ENCODE results near the gene NR6A1.

NR6A1 gene

GRCh38 chr9:124771021-124771866 lies at the start of gene NR6A1:
TSS of gene NR6A1 (minus strand) at chr9:124771311.
- peak; percentile 92 to 96 for DNase-seq

GRCh38 chr9:124818431-124819281 lies 47.5 kb upstream of the NR6A1 start:
- no peak for DNase-seq

DNA sequence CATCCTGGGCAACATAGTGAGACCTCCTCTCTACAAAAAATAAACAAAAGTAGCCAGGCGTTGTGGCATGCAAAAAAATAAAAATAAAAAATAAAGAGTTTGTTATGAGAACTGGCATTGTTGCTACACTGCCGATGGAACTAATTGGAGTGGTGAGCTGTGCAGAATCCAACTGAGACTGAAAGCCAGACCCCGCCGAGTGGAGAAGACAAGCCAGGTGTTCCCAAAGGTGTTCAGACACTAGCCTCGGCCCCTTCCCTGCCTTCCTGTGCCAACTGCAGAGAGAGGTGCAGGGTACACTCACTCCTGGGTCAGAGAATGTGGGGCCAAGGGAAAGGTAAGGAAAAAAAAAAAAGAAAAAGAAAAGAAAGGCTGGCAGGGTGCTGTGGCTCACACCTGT lies 44.5 kb upstream of the NR6A1 start:
- no peak for DNase-seq

DNA sequence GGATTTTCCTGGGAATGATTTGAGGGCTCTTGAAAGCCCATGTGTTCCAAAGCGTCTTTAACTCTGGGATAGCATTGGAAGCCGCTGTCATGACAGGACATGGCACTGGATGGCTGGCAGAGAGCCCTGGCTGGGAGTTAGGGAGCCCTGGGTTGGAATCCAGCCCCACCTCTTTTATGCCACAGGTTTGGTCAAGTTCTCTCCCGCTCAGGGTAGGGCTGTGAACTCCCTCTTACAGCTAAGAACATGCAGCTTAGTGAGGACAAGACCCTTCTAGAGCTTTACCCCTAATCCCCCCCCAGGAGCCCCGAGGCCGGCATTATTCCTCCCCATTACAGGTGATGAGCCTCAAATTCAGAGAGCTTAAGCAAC lies 43.0 kb upstream of the NR6A1 start:
- DNase-seq = no peak

- no peak for DNase-seq
Observed at GRCh38 chr9:124813501-124814163, 42.5 kb upstream of the NR6A1 start.

GRCh38 chr9:124813041-124813440 lies 41.9 kb upstream of the NR6A1 start:
- DNase-seq = no peak

GRCh38 chr9:124812441-124812876 lies 41.3 kb upstream of the NR6A1 start:
- no peak for DNase-seq

DNA sequence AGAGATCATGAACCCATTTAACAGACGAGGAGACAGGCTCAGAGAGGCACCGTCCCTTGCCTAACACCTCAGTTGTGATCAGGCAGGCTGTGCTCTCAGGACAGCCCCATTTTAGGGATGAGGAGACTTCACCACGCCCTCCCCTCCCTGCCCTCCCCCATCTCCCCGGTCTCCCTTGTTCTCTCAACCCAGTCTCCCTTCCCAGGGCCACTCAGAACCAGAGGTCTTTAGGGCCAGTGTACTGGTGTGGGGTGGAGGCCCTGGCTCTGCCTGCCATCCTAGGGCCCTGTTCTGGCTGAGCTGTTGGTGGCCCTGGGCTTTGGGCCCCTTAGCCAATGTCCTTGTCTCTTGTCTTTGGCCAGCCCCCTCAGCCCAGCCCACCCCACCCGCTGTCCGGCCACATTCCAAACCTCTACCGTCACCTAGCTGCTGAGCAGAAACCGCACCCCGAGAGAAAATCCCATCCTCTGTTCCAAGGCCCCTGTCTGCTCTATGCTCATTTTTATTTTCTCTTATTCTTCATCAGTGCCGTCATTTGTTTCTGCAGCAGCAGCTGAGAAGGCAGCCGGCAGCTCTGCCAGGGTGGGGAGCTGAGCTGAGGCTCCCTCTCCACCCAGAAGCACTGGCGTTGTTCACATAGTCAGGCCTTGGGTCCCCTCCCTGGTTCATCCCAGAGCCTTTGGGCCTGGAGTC lies 39.7 kb upstream of the NR6A1 start:
- no peak for DNase-seq

GRCh38 chr9:124809741-124810500 lies 38.8 kb upstream of the NR6A1 start:
- no peak for DNase-seq

GRCh38 chr9:124809211-124809610 lies 38.1 kb upstream of the NR6A1 start:
- no peak for DNase-seq

DNA sequence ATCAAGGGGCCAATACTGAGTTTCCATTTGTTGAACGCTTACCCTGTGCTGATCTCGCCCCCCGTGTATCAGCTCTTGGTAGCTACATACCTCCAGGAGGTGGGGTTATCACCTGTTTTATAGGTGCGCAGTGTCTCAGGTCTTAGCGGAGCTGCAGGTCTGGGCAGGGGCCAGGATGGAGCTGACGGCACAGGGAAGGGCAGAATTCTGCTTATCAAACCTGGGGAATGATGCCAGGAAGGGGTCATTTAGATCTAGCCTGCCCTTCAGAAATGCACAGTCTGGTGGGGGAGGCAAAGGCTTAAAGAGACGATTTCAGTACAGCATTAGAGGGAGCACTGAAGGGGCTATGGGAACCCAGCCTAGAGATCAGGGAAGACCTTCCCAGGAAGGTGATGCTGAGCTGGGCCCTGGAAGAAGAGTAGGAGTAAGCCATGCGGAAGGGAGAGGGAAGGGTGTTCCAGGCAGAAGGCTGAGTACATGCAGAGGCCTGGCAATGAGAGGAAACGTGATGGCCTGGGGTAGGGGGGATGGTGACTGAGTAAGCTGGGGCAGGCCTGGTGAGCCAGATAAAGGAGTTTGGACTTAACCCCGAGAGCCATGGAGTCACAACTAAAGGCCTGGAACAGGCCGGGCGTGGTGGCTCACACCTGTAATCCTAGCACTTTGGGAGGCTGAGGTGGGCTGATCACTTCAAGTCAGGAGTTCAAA lies 37.3 kb upstream of the NR6A1 start:
- no peak for DNase-seq

- no peak for DNase-seq
Observed at GRCh38 chr9:124805186-124805585, 34.1 kb upstream of the NR6A1 start.

- no peak for DNase-seq
Observed at GRCh38 chr9:124803911-124804310, 32.8 kb upstream of the NR6A1 start.

DNA sequence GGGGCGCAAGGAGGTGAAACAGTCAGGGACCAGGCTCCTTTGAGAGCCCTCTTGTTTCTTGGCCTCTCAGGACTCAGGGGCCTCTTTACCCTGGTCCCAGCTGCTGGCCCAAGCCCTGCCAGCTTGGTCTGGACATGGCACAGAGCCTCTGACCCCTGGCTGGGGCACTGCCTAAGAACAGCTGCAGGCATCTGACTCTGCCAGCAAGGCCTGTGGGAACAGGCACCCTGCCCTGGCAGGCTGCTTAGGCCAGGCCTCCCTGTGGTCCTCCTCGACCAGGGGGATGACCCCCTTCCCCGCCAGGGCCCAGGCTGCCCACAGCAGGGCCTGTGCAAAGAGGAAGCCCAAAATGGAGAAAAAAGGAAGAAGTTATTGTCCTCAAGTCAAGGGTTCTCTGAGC lies 31.3 kb upstream of the NR6A1 start:
- no peak for DNase-seq

- DNase-seq = no peak
Observed at GRCh38 chr9:124801356-124801755, 30.2 kb upstream of the NR6A1 start.

DNA sequence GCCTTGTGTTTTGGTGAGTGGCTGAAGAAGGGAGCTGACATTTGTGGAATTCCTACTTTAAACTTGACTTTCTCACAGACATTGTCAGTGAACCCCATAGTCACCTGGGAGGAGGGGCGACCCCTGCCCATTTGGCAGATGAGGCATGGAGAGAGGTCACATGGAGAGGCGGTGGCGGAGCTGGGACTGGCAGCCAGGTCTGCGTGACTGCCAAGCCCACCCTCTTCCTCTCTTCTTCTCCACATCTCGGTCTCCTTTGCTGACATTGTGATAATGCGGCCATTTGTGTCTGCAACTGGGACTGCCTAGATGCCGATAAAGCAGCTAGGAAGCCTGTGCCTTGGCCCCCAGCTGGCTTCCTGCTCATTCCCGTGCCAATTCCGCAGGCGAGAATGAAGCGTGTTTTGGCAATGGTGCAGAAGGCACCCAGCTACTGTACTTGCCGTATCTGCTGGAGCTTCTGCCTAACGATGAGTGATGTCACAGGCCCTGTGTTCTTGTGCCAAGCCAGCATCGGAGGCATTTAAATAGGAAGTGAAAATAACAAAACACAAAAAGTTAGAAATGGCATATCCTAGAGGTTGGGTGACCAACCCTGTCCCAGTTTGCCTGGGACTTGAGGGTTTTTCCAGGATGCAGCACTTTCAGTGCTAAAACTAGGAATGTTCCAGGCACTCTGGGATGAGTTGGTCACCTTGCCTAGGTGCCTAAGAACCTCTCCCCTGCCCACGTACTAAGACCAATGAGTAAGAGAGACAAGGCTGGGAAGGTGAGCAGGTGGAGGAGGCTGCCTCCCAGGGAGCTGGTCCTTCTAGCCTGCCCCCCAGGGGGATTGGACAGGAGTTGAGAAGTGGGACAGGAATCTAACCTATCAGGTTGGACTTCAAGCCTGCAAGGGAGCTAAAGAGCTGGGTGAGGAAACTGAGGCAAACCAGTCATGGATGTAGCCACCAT lies 29.5 kb upstream of the NR6A1 start:
- no peak for DNase-seq

DNA sequence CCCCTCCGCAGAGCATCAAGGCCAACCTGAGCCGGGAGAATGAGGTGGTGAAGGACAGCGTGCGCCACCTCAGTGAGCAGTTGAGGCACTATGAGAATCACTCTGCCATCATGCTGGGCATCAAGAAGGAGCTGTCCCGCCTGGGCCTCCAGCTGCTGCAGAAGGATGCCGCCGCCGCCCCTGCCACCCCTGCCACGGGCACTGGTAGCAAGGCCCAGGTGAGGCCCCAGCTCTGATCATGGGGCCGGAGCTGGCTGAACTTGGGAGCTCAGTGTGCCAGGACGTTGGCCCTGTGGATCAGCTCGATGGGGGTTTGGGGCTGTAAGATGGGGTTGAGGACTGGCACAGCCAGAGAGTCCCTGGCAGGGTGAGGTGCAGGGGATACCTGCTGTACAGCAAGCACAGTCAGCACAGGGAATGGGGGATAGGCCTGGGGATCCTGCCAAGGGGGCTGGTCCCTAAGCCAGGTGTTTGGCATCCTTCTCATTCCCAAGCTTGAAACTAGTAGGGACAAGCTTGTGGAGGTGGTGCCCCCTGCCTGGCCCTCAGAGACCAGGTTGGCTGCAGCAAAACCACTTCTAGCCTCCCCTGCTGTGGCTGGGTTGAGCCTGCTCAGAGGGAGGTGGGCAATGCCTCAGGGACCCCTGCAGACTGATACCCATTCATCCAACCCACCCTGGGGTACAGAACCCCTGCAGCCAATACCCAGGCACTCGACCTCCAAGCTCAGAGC lies 28.3 kb upstream of the NR6A1 start:
- no peak for DNase-seq

DNA sequence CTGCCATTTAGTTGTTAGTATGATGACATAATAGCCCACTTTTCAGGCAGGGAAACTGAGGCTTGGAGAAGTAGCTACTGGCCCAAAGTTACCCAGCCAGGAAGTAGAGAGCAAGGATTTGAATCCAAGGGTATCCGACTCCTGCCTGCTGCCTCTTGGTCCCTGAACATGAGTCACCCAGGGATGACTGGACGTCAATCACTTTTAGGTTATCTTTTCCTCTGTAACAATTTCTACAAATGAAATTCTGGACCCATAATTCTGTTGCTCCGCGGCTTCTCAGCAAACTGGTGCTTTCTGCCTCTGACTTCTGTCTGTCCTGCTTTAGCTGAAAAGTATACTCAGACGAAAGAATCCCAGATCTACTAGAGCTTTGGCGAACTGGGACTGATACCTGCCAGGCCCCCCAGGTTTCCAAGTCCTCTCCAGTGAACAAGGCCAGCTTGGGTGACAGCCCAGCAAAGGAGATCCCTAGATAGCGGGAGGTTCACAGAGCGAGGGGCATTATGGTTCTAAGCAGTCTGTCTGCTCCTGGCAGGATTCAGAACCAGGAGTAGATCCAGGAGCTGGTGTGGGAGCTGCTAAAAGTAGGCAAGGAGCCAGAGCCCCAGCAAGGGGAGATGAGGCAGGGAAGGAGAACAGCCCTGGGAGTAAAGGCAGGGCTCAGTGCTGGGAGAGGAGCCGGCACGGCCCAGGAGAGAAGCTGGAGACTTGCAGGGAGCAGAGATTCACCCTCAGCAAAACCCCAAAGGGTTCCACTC lies 26.4 kb upstream of the NR6A1 start:
- DNase-seq = no peak
